RWPE1 (cell line): ENCODE data around the gene FCAR.
"Not testable (repeated sequence)": the region's sequence is repeated elsewhere in the genome, so short reads cannot be mapped to it uniquely, and the experiment has no call there.

ENCODE experiments used
- CTCF ChIA-PET: fragments of 350-600 bp; sonication (Branson Sonifier 250); formaldehyde crosslinking; extraction: SDS; loops from one replicate; lab custom pipeline; 2021; lab: Yijun Ruan, JAX
- POLR2A ChIA-PET: fragments of 400-600 bp; formaldehyde crosslinking; extraction: SDS; loops from one replicate; lab custom pipeline; 2020; ENCODE audit warnings: antibody characterized with exemption; ENCODE audit not compliant: low non-redundant PET; lab: Yijun Ruan, JAX
- DNase-seq: peaks from one replicate; pipeline ENCODE4 v3.0.0; 2012; ENCODE audit warnings: low spot score
- H3K27ac ChIP-seq: fragments of 450-650 bp; 2 replicates; pipeline ENCODE4 v1.5.1; 2017
- TF ChIP-seq, protein P1 (sequence below): fragments of 450-650 bp; conservative IDR thresholded peaks from 2 replicates; pipeline ENCODE4 v1.5.1; 2017; ENCODE audit warnings: low read depth, mild to moderate bottlenecking

Gene FCAR

DNA sequence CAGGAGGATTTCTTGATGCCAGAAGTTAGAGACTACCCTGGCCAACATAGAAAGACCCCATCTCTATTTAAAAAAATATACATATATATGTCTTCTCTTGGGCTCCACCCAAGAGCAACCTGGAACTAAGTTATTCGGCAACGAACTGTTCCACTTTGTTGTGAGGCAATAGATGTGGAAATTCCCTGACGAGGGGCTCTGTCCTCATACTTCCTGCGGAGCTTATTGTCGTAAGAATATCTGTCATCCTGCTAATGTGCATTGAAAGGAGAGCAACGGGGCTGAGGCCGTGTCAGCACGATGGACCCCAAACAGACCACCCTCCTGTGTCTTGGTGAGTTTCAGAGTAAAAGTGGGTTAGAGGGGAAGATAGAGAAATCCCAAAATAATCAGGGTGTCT, at the start of gene FCAR:
FCAR (plus strand) TSS at position 246 of the 400 bp plus-strand sequence; CDS start at position 301, 55 bp downstream.
- TF ChIP-seq, protein P1, sequence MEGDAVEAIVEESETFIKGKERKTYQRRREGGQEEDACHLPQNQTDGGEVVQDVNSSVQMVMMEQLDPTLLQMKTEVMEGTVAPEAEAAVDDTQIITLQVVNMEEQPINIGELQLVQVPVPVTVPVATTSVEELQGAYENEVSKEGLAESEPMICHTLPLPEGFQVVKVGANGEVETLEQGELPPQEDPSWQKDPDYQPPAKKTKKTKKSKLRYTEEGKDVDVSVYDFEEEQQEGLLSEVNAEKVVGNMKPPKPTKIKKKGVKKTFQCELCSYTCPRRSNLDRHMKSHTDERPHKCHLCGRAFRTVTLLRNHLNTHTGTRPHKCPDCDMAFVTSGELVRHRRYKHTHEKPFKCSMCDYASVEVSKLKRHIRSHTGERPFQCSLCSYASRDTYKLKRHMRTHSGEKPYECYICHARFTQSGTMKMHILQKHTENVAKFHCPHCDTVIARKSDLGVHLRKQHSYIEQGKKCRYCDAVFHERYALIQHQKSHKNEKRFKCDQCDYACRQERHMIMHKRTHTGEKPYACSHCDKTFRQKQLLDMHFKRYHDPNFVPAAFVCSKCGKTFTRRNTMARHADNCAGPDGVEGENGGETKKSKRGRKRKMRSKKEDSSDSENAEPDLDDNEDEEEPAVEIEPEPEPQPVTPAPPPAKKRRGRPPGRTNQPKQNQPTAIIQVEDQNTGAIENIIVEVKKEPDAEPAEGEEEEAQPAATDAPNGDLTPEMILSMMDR: no peak
- CTCF ChIA-PET: no interaction called here
- POLR2A ChIA-PET: no interaction called here
- DNase-seq: no peak
- no peak within 1 kb of the TSS for H3K27ac ChIP-seq

- DNase-seq, CTCF ChIA-PET, POLR2A ChIA-PET, H3K27ac ChIP-seq: not testable (repeated sequence)
Observed at GRCh38 chr19:54824416-54824815, 49.6 kb upstream of the FCAR start.

DNA sequence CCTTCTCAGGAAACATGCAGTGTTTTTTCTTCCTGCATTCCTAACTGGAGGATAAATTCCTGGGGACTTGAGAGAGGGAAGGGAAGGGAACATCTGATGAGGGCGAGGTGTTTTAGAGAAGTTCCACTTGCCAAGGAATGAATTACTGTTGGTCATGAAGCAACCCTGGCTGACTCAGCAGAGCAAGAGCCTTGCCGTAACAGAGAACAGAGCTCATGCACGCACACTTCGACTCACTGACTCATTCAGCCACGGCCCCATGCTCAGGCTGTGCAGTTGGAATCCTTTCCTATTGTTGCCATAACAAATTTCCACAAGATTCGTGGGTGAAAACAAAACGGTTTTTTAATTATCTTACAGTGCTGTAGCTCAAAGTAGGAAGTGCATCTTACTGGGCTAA, 48.7 kb upstream of the FCAR start:
- DNase-seq, POLR2A ChIA-PET, CTCF ChIA-PET: not testable (repeated sequence)
- peak overlapping the region; percentile 82 for H3K27ac ChIP-seq

DNA sequence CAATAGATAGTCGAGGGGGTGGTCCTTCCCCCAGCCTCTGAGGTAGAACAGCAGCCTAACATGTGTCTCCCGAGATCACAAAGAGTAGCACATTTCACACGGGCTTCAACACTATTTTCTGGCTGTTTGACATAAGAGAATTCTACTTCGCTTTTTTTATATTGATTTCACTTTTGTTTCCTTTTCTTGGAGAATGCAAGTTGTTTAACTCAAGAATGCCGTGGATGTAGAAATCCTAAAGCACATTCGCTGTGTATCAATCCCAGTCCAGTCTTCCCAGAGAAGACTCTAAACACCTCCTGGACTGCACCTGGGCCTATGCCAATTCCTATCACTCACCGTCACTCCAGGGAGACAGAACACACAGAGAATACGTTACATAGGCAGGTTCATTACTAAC, 46.0 kb upstream of the FCAR start:
- DNase-seq, POLR2A ChIA-PET, CTCF ChIA-PET, H3K27ac ChIP-seq: not testable (repeated sequence)

DNA sequence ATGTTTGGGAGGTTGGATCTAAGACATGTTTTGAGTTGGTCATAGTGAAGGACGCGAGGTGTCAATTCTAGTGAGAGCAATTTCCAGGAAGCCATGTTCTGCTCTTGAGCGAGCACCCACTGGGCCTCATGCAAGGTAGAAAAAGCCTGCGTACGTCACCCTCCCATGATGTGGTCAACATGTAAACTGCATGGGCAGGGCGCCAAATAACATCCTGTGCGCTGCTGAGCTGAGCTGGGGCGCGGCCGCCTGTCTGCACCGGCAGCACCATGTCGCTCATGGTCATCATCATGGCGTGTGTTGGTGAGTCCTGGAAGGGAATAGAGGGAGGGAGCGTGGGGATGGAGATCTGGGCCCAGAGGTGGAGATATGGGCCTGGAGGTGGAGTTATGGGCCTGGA, 41.5 kb upstream of the FCAR start, which contains the start of gene KIR2DS4:
KIR2DS4 (plus strand) TSS at position 181 of the 400 bp plus-strand sequence.
- CTCF ChIA-PET, H3K27ac ChIP-seq, DNase-seq, POLR2A ChIA-PET: not testable (repeated sequence)

GRCh38 chr19:54835126-54835525, 38.9 kb upstream of the FCAR start:
- POLR2A ChIA-PET, H3K27ac ChIP-seq, CTCF ChIA-PET, DNase-seq: not testable (repeated sequence)

DNA sequence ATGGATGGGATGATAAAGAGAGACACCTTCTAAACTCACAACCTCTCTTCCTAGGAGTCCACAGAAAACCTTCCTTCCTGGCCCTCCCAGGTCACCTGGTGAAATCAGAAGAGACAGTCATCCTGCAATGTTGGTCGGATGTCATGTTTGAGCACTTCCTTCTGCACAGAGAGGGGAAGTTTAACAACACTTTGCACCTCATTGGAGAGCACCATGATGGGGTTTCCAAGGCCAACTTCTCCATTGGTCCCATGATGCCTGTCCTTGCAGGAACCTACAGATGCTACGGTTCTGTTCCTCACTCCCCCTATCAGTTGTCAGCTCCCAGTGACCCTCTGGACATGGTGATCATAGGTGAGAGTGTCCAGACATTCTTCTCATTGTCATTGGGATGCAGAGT, 36.5 kb upstream of the FCAR start:
- H3K27ac ChIP-seq, CTCF ChIA-PET, POLR2A ChIA-PET, DNase-seq: not testable (repeated sequence)

DNA sequence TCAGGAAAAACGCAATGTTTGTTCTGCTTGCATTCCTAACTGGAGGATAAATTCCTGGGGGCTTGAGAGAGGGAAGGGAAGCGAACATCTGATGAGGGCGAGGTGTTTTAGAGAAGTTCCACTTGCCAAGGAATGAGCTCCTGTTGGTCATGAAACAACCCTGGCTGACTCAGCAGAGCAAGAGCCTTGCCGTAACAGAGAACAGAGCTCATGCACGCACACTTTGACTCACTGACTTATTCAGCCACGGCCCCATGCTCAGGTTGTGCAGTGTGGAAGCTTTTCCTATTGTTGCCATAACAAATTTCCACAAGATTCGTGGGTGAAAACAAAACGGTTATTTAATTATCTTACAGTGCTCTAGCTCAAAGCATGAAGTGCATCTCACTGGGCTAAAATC, 30.9 kb upstream of the FCAR start:
- H3K27ac ChIP-seq, CTCF ChIA-PET, DNase-seq, POLR2A ChIA-PET: not testable (repeated sequence)

DNA sequence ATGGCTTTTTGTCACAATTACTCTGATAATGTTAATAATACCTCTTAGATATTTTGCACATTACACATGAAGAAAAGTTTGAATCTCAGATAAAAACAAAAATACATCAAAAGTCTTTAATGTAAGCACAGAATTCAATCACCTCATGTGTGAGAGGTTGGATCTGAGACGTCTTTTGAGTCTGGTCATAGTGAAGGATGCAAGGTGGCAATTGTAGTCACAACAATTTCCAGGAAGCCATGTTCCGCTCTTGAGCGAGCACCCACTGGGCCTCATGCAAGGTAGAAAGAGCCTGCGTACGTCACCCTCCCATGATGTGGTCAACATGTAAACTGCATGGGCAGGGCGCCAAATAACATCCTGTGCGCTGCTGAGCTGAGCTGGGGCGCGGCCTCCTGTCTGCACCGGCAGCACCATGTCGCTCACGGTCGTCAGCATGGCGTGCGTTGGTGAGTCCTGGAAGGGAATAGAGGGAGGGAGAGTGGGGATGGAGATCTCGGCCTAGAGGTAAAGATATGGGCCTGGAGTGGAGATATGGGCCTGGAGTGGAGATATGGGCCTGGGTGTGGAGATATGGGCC, 23.9 kb upstream of the FCAR start, which contains the start of gene KIR3DL2:
KIR3DL2 (plus strand) TSS at position 383 of the 580 bp plus-strand sequence; CDS start at position 416, 33 bp downstream.
- POLR2A ChIA-PET, DNase-seq, H3K27ac ChIP-seq, CTCF ChIA-PET: not testable (repeated sequence)

GRCh38 chr19:54850930-54851329, 23.1 kb upstream of the FCAR start:
- H3K27ac ChIP-seq: no peak overlapping the region
- no peak for DNase-seq
- ChIA-PET CTCF (no interaction called here), POLR2A (no interaction called here)
- TF ChIP-seq, protein P1: no peak

DNA sequence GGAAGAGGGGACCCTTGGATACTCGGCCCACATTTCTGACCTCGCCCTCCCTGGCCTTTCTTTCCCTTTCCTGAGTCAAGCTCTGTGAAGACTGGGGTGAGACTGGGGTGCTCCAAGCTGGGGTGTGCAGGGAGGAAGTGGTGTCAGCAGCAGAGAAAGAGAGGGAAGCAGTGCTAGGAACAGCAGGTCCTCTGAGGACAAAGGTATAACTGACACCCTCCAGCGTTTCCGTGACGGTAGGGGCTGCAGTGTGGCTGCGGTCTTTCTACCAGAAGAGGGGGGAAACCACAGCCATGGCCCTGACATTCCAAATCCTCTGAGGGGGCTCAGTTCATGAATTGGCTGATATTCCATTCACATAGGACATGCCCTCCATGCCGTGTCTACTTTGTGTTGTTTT, 22.7 kb upstream of the FCAR start:
- DNase-seq: no peak
- H3K27ac ChIP-seq: no peak overlapping the region
- CTCF ChIA-PET: no interaction called here
- POLR2A ChIA-PET: no interaction called here
- TF ChIP-seq, protein P1: no peak

GRCh38 chr19:54855241-54855640, 18.8 kb upstream of the FCAR start:
- CTCF ChIA-PET, DNase-seq, POLR2A ChIA-PET, H3K27ac ChIP-seq: not testable (repeated sequence)

- POLR2A ChIA-PET, DNase-seq, H3K27ac ChIP-seq: not testable (repeated sequence)
- CTCF ChIA-PET: interaction anchor here (0.6 kb wide), 1 partner anchor 585 kb away, joined by 3 read pairs; no protein-coding TSS in a partner anchor
Observed at GRCh38 chr19:54858476-54858875, 15.6 kb upstream of the FCAR start.

DNA sequence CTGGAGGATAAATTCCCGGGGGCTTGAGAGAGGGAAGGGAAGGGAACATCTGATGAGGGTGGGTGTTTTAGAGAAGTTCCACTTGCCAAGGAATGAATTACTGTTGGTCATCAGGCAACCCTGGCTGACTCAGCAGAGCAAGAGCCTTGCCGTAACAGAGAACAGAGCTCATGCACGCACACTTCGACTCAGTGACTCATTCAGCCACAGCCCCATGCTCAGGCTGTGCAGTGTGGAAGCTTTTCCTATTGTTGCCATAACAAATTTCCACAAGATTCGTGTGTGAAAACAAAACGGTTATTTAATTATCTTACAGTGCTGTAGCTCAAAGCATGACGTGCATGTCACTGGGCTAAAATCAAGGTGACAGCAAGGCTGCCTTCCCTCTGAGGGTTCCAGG, 14.6 kb upstream of the FCAR start:
- CTCF ChIA-PET, POLR2A ChIA-PET: not testable (repeated sequence)
- H3K27ac ChIP-seq: peak overlapping the region; percentile 59
- peak; percentile 13 for DNase-seq
